Tibial artery (tissue), 4 donors: ENCODE measurements around the gene DIS3L2.
"Not testable (repeated sequence)": the region's sequence is repeated elsewhere in the genome, so short reads cannot be mapped to it uniquely, and the experiment has no call there.

Experiments used
- DNase-seq, 2 donors: peaks; one replicate each; pipeline ENCODE4 v3.0.0-alpha.2; 2019
- H3K27ac ChIP-seq, 2 donors: fragments of 200-600 bp; sonication (generic) in 1 of 2; 1 replicate in 1 of 2; 2 replicates in 1 of 2; pipeline ENCODE4 v1.5.1; 2018 to 2019; ENCODE audit warnings: mild to moderate bottlenecking in 1 of 2
- H3K27me3 ChIP-seq, 2 donors: fragments of 200-600 bp; sonication (generic) in 1 of 2; one replicate each; pipeline versions ENCODE4 v1.5.1 to v1.6.0; 2016 to 2019
- H3K36me3 ChIP-seq, 3 donors: fragments of 200-600 bp; sonication (generic) in 2 of 3; one replicate each; pipeline ENCODE4 v1.5.1; 2016 to 2019; ENCODE audit warnings: mild to moderate bottlenecking in 2 of 3
- H3K4me1 ChIP-seq, 4 donors: fragments of 200-600 bp; sonication (generic) in 2 of 4; 1 replicate in 3 of 4; 2 replicates in 1 of 4; pipeline ENCODE4 v1.5.1; 2016 to 2019
- H3K4me3 ChIP-seq, 2 donors: fragments of 200-600 bp; sonication (generic) in 1 of 2; 1 replicate in 1 of 2; 2 replicates in 1 of 2; pipeline ENCODE4 v1.5.1; 2018 to 2019; ENCODE audit warnings: mild to moderate bottlenecking in 2 of 2
- H3K9me3 ChIP-seq, 3 donors: fragments of 200-600 bp; sonication (generic) in 1 of 3; one replicate each; pipeline ENCODE4 v1.5.1; 2016 to 2019
- intact Hi-C: fragments of 100-400 bp; cut with DNase I; formaldehyde crosslinking; loops from one replicate; pipeline ENCODE4 v1.15.0; 2023; ENCODE audit warnings: low total_unique reads
- TF ChIP-seq, protein P1 (sequence below), 2 experiments: fragments of 200-600 bp in 1 of 2; fragments of 450-650 bp in 1 of 2; IDR thresholded peaks; one replicate each; pipeline ENCODE4 v1.5.1; 2017 to 2019; ENCODE audit warnings: antibody characterized with exemption in 2 of 2, mild to moderate bottlenecking in 1 of 2, moderate library complexity in 1 of 2

DIS3L2 gene

DNA sequence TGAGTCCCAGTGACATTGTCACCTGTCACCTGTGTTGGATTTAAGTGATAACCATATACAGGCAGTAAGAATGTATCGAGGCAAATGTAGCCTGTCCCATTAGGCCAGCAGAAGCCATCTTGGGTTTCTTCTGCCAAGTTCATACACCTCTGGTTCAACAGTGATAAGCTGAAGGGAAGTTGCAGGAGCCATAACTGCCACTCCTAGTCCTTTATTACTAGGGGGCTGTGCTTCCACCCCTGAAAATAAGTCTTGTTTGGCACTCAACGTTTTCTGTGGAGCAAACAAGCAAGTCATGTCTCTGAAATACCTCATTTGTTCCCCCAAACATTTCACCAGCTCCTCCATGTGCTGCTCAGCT lies 358.9 kb downstream of the DIS3L2 start:
- no peaks in the 10 kb centered on the region for H3K36me3 ChIP-seq
- H3K4me1 ChIP-seq = peaks cover 0 to 20% (median 8%) of the 10 kb centered on the region in 4 donors
- no peaks in the 10 kb centered on the region for H3K27me3 ChIP-seq
- TF ChIP-seq, protein P1, sequence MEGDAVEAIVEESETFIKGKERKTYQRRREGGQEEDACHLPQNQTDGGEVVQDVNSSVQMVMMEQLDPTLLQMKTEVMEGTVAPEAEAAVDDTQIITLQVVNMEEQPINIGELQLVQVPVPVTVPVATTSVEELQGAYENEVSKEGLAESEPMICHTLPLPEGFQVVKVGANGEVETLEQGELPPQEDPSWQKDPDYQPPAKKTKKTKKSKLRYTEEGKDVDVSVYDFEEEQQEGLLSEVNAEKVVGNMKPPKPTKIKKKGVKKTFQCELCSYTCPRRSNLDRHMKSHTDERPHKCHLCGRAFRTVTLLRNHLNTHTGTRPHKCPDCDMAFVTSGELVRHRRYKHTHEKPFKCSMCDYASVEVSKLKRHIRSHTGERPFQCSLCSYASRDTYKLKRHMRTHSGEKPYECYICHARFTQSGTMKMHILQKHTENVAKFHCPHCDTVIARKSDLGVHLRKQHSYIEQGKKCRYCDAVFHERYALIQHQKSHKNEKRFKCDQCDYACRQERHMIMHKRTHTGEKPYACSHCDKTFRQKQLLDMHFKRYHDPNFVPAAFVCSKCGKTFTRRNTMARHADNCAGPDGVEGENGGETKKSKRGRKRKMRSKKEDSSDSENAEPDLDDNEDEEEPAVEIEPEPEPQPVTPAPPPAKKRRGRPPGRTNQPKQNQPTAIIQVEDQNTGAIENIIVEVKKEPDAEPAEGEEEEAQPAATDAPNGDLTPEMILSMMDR (IDR thresholded peaks at IDR 0.05) = no peak
- no peak overlapping the region for H3K4me3 ChIP-seq
- H3K9me3 ChIP-seq = no peaks in the 10 kb centered on the region
- peak in 1 of 2 donors; percentile 13 for DNase-seq
- H3K27ac ChIP-seq = no peak overlapping the region
- intact Hi-C loops = no loop called here

- TF ChIP-seq, protein P1 (IDR thresholded peaks at IDR 0.05) = no peak
- peaks cover 0 to 20% (median 6%) of the 10 kb centered on the region in 4 donors for H3K4me1 ChIP-seq
- intact Hi-C loops = no loop called here
- H3K27ac ChIP-seq = no peak overlapping the region
- H3K27me3 ChIP-seq = no peaks in the 10 kb centered on the region
- DNase-seq = peak in 1 of 2 donors; percentile 31
- no peaks in the 10 kb centered on the region for H3K36me3 ChIP-seq
- no peaks in the 10 kb centered on the region for H3K9me3 ChIP-seq
- H3K4me3 ChIP-seq = no peak overlapping the region
Observed at GRCh38 chr2:232321156-232321816, 359.8 kb downstream of the DIS3L2 start.

DNA sequence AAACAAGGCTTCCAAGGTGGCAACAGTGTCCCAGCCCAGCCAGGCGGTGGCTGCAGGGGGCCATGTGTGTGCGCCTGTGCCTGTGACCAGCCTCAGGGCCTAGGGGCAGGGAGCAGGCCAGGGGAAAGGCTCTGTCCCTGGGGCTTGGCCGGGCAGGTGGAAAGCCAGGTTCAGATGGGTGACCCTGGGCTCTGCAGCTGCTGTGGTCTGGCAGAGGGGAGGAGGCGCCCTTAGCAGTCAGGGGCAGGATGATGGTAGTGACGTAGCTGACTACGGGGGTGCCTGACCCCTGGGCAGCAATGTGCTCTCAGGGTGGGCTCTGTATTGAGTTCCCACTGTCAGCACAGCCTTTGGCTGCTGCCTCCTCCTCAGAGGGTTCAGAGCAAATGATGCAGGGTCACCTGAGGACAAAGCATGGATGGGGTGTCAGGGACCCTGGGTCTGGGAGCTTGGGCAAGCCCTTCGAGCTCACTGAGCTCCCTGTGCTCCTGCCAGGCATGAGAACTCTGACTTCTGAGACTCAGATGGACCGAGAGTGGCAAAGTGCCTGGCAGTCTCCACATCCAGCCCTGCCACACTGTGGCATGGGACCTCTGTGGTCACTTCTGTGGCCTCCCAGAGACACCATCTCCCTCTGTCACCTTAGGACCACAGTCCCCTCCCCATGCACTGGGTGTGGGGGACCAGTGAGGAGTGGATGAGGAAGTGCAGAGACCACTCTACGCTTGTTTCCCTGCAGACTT lies 360.5 kb downstream of the DIS3L2 start:
- TF ChIP-seq, protein P1 (IDR thresholded peaks at IDR 0.05) = no peak
- no peaks in the 10 kb centered on the region for H3K27me3 ChIP-seq
- no peak for DNase-seq
- no peaks in the 10 kb centered on the region for H3K36me3 ChIP-seq
- no peak overlapping the region for H3K4me3 ChIP-seq
- peaks cover 0 to 20% (median 6%) of the 10 kb centered on the region in 4 donors for H3K4me1 ChIP-seq
- intact Hi-C loops = no loop called here
- no peaks in the 10 kb centered on the region for H3K9me3 ChIP-seq
- no peak overlapping the region for H3K27ac ChIP-seq

DNA sequence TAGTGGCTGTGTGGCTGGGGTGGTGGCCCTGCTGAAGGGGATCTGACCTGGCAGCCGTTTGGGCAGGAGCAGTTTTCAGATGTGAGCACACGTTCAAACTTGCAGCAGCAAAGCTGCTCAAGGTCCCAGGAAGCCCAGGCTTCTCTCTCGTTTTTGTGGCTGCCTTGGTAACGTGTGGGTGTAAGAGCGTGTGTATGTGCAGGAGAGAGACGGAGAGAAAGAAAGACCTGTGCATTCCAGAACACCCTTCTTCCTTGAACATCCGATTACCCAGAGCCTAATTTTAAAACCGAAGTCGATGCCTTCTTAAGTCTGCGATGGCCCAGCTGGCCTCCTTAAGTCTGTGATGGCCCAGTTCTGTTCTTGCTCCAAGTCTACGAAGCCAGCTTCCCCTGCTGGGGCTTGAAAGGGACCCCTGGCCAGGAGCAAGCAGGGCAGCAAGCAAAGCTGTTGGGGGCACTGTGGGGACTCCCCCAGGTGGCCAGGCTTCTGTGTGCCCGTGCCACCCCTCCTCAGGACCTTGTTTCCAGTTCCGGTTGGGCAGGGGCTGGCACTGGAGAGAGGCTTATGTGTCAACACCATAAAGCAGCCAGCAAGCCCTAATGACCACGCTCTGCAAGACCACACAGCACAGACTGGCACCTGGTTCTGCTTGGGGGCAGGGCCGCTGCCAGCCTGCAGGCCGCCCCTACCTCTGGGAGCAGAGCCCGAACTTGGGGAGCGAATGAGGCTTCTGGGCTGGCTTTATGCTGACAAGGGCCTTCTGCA lies 361.2 kb downstream of the DIS3L2 start:
- intact Hi-C loops = no loop called here
- H3K27ac ChIP-seq = no peak overlapping the region

GRCh38 chr2:232323328-232323650 lies 361.8 kb downstream of the DIS3L2 start:
- Histone ChIP-seq H3K4me1 (peaks cover 0 to 20% (median 6%) of the 10 kb centered on the region in 4 donors), H3K27me3 (no peaks in the 10 kb centered on the region), H3K9me3 (no peaks in the 10 kb centered on the region), H3K36me3 (no peaks in the 10 kb centered on the region), H3K4me3 (no peak overlapping the region), H3K27ac (no peak overlapping the region)
- TF ChIP-seq, protein P1 (IDR thresholded peaks at IDR 0.05) = no peak
- intact Hi-C loops = no loop called here
- DNase-seq = no peak

More for the DNA sequence above, 361.2 kb downstream of the DIS3L2 start:
- Histone ChIP-seq H3K27me3 (no peaks in the 10 kb centered on the region), H3K9me3 (no peaks in the 10 kb centered on the region), H3K4me1 (peaks cover 0 to 20% (median 6%) of the 10 kb centered on the region in 4 donors), H3K4me3 (no peak overlapping the region), H3K36me3 (no peaks in the 10 kb centered on the region)
- no peak for DNase-seq
- TF ChIP-seq, protein P1 (IDR thresholded peaks at IDR 0.05) = no peak

DNA sequence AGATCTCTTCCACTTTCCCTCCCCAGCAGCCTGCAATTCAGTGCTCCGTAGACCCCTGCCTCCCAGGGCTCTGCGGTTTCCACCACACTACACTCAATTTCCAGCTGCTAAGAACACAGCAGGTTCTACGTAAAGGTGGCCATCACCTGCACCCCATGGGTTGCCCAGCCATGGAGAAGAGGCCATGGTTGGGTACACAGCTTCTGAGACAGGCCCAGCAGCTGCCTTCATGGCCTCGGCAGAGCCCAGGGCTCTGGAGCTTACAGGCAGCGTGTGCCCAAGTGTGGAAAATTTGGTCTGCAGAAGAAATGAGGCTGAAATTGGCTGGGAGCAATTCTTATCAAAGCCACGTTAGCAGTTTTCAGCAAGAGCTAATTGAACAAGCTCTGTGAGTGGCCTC lies 362.5 kb downstream of the DIS3L2 start:
- H3K27me3 ChIP-seq, DNase-seq, H3K27ac ChIP-seq, H3K9me3 ChIP-seq, H3K36me3 ChIP-seq, intact Hi-C loops, H3K4me3 ChIP-seq: not testable (repeated sequence)
- peaks cover 0 to 17% (median 6%) of the 10 kb centered on the region in 4 donors for H3K4me1 ChIP-seq
